ENCODE measurements around the gene GLP2R. TPM values are rescaled to one million over a fixed set of nuclear protein-coding genes. Genes with fewer than 3 reads are reported as not detected.

Gene GLP2R
- total RNA-seq, 2 donors from 2014 or later: not detected

DNA sequence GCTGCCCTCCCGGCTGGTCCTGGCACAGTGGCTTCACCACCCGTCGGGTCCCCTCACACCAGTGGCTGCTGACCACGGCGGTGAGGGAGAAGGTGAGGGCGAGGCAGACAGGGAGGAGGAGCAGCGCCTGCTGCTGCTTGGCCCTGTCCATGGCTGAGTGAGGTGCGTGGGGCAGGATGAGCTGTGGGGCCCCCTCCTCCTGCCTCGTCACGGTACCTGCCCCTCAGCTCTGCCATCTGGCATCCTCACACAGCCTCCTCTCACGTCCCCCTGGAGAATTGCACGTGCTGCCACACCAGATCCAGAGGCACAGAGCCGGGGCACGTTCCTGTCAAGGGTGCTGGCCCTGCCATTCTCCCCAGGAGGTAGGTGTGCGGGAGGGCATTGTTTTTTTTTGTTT, 3.8 kb upstream of the GLP2R start, which contains the start of gene GSG1L2:
GSG1L2 (minus strand) TSS at position 159 of the 400 bp plus-strand sequence; CDS start at position 151, 8 bp downstream.
- DNase-seq (ENCODE audit: low spot score): no peak
- Mint-ChIP-seq H3K4me3 (no peak within 1 kb of the TSS), H3K36me3 (no peaks in the 10 kb centered on the region)

DNA sequence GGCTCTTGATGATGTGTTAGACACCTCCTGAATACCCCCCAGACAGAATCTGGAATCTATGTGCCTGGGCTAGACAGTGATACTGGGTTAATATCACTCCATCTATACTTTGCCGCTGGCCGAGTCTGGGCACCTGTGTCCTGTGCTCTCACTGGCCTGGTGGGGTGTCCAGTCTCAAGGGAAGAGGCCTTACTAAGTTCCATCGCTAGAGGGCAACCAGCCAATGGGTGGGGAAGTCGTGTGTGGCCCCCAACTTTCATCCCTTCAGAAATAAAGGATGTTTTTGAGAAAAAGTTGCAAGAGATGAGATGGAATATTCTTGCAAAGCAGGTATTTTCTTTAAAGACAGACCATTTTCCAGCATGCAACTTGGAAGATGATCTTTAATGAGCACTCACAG, 1.6 kb upstream of the GLP2R start:
- ATAC-seq (no peak), DNase-seq (ENCODE audit: low spot score) (no peak)
- H3K9me3 Mint-ChIP-seq: no peaks in the 10 kb centered on the region
- no peak overlapping the region for H3K4me3 Mint-ChIP-seq
- no peak overlapping the region for H3K27ac Mint-ChIP-seq
- H3K36me3 Mint-ChIP-seq: no peaks in the 10 kb centered on the region
- no peaks in the 10 kb centered on the region for H3K4me1 Mint-ChIP-seq (ENCODE audit: low read depth in 2 of 2)
- peaks cover 8 to 23% of the 10 kb centered on the region in 2 donors for H3K27me3 Mint-ChIP-seq

More for the DNA sequence above, 3.8 kb upstream of the GLP2R start, which contains the start of gene GSG1L2:
- no peaks in the 10 kb centered on the region for H3K4me1 Mint-ChIP-seq (ENCODE audit: low read depth in 2 of 2)
- H3K27me3 Mint-ChIP-seq: peaks cover 14 to 17% of the 10 kb centered on the region in 2 donors
- no peaks in the 10 kb centered on the region for H3K9me3 Mint-ChIP-seq
- no peak within 1 kb of the TSS for H3K27ac Mint-ChIP-seq
- ATAC-seq: peak in 1 of 2 donors; percentile 8

DNA sequence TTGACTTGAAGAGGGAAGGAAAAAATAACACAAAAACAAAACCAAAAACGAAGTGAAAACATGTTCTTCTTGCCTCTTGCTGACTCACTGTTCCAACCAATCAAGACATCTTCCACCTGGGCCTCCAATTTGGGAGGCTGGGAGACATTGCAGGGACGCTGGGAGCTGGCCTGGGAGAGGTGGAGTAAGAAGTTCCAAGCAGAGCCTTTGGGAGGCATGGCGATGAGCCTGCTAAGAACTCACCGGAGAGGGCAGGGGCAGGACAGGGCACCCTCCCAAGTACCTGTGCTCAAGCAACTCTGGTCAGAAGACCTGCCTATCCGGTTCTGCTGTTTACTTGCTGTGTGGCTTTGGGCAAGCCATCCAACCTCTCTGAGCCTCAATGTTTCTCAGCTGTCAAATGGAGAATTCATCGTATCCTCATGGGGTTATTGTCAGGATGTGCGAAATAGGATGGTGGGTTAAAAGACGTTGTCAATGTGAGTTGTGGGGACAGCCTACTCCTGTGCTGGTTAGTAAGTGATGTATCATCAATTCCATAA, 856 bp upstream of the GLP2R start:
- Mint-ChIP-seq H3K4me1 (ENCODE audit: low read depth in 2 of 2) (no peaks in the 10 kb centered on the region), H3K4me3 (no peak overlapping the region), H3K27ac (no peak overlapping the region), H3K9me3 (no peaks in the 10 kb centered on the region), H3K36me3 (no peaks in the 10 kb centered on the region), H3K27me3 (peaks cover 10 to 23% of the 10 kb centered on the region in 2 donors)
- no peak for DNase-seq (ENCODE audit: low spot score)
- no peak for ATAC-seq

DNA sequence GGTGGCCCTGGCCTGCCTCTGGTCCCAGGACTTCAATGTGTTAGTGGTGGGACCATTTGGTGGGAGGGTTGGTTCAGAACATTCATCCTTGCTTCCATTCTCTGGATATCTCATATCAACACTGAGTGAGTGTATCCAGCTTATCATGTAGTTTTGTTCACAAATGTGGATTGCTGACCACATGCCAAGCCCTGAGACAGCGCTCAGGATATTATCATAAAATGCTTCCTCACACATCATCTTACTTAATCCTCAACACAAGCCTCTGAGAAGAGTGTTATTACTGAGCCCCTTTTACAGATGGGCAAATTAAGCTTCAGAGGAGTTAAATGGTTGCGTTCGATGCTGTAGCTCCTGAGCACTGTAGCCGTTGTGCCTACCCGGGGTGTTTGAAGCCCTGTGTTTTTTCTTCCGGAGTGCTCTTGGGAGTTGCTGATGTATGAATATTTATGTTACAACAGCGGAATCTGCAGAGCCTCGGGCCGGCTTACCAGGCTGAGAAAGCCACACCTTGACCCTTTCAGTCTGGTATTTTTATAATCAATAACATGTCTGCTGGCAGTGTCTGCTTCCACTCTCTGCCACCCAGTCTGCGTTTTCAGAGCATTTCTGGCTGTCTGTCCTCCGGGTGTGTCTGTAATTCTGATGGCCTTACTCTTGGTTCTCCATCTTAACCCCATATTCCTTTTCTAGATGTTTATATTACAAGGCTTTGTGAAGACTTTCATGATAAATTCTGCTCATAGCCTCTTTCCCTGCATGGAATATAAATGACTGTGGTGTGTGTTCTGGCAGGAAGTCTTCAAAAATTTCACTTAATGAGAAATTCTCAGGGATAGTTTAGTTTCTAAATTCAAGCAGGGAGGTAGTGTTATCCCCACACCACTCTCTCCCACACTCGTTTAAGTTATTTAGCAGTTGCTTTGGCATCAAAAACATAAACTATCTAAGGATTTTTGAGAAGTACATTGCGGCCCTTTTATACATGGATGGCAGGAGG, 2.9 kb downstream of the GLP2R start:
- H3K36me3 Mint-ChIP-seq: no peaks in the 10 kb centered on the region
- H3K27me3 Mint-ChIP-seq: peaks cover 16 to 20% of the 10 kb centered on the region in 2 donors
- no peak overlapping the region for H3K27ac Mint-ChIP-seq
- no peak for DNase-seq (ENCODE audit: low spot score)
- no peaks in the 10 kb centered on the region for H3K9me3 Mint-ChIP-seq
- H3K4me3 Mint-ChIP-seq: no peak overlapping the region
- H3K4me1 Mint-ChIP-seq (ENCODE audit: low read depth in 2 of 2): no peaks in the 10 kb centered on the region
- ATAC-seq: no peak

DNA sequence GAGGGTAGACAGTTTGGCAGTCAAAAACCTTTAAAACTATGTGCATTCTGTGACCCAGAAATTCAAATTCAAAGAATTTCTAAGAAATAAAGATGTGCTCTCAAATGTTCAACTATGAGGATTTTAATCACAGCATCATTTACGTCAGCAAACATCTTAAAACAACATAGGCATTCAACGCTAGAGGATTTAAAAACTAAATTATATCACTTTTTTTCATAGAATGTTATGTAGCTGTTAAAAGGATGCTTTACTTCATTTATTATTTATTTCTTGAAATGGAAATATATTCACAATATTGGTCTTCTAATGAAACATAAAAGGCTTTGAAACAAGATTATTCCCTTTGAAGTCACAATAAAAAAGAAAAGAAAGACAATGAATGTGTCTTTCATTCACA, 3.6 kb downstream of the GLP2R start:
- Mint-ChIP-seq H3K27me3 (peaks cover 16 to 20% of the 10 kb centered on the region in 2 donors), H3K4me3 (no peak overlapping the region), H3K4me1 (ENCODE audit: low read depth in 2 of 2) (no peaks in the 10 kb centered on the region), H3K9me3 (no peaks in the 10 kb centered on the region), H3K27ac (no peak overlapping the region), H3K36me3 (no peaks in the 10 kb centered on the region)
- ATAC-seq (no peak), DNase-seq (ENCODE audit: low spot score) (no peak)

DNA sequence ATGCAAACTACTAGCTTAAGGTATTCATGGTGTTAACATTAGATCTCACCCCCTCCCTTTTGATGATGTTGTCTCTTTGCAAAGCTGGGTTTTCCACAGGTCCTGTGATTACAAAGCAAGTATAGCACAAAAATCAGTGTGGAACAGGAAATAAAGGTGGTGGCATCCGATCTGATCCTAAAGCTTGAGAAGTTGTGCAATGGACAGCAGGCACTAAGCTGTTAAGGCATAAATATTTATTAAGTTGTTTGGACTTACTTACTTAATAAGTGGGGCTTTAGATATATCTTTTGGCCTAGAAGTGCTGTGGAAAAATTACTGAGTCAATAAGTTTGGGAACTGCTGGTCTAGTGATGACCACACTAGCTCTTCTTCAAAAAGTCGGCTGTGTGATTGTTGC, 5.0 kb downstream of the GLP2R start:
- ATAC-seq: no peak
- peaks cover 8 to 20% of the 10 kb centered on the region in 2 donors for H3K27me3 Mint-ChIP-seq
- H3K9me3 Mint-ChIP-seq: no peaks in the 10 kb centered on the region
- H3K27ac Mint-ChIP-seq: no peak overlapping the region
- DNase-seq (ENCODE audit: low spot score): no peak
- H3K4me3 Mint-ChIP-seq: no peak overlapping the region
- H3K4me1 Mint-ChIP-seq (ENCODE audit: low read depth in 2 of 2): no peaks in the 10 kb centered on the region
- no peaks in the 10 kb centered on the region for H3K36me3 Mint-ChIP-seq

DNA sequence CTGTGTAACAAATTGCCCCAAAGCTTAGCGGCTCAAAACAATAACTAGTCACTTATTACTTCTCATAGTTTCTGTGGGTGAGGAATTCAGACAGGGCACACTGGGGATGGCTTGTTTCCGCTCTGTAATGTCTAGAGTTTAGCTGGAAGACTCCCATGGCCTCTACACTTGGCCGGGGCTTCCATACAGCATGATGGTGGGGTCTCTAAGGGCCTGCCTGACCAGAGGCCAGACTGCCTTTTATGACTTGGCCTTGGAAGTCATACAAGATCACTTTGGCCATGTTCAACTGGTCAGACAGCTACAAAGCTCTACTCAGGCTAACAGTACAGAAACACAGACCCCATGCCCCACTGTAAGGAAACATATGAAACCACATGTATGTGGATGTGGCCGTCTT, 8.2 kb downstream of the GLP2R start:
- ATAC-seq (no peak), DNase-seq (ENCODE audit: low spot score) (no peak)
- Mint-ChIP-seq H3K4me3 (no peak overlapping the region), H3K9me3 (no peaks in the 10 kb centered on the region), H3K27me3 (peaks cover 8 to 45% of the 10 kb centered on the region in 2 donors), H3K4me1 (ENCODE audit: low read depth in 2 of 2) (no peaks in the 10 kb centered on the region), H3K36me3 (no peaks in the 10 kb centered on the region), H3K27ac (no peak overlapping the region)

DNA sequence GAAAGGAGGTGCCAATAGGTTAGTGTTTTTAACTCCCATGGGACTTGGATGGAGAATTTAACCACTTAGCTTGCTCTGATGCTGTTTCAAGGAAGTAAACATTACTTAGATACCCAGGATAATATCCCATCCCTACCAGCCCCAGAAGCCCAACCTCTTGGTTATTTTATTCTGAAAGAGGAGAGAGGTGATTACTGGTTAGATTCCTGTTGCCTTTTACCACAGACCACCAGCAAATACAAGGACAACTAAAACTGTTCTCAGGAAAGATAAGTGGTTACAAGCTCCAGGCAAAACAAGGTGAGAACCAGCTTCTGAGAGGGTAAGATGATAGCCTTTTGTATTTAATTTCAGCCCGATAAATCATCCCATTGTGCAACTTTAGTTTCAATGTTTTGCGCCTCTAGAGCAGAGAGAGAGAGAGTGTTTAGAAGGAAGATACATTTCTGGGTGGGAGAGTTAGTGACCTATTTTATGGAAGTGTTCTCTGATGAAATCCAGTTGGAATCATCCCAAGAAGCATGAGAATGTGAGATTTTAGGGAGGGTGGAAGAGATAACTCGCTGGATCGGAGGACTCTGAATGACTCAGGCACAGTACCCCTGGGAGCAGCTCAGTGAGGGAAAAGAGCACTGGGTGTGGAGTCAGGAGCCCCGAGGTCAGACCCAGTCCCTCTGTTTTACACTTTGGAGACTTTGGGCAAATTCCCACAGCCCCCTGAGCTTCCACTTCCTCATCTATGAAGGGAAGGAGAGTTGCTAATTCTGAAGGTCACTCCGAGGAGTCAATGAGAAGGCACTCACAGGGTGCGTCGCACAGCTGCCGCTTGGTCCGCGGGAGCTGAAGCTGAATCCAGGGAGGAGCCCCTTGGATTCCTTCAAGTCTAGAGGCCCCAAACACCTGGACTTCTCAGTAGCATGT, 12.1 kb downstream of the GLP2R start:
- no peak overlapping the region for H3K27ac Mint-ChIP-seq
- peaks cover 15 to 45% of the 10 kb centered on the region in 2 donors for H3K27me3 Mint-ChIP-seq
- H3K4me3 Mint-ChIP-seq: no peak overlapping the region
- no peaks in the 10 kb centered on the region for H3K9me3 Mint-ChIP-seq
- DNase-seq (ENCODE audit: low spot score): no peak
- no peak for ATAC-seq
- no peaks in the 10 kb centered on the region for H3K36me3 Mint-ChIP-seq
- no peaks in the 10 kb centered on the region for H3K4me1 Mint-ChIP-seq (ENCODE audit: low read depth in 2 of 2)

DNA sequence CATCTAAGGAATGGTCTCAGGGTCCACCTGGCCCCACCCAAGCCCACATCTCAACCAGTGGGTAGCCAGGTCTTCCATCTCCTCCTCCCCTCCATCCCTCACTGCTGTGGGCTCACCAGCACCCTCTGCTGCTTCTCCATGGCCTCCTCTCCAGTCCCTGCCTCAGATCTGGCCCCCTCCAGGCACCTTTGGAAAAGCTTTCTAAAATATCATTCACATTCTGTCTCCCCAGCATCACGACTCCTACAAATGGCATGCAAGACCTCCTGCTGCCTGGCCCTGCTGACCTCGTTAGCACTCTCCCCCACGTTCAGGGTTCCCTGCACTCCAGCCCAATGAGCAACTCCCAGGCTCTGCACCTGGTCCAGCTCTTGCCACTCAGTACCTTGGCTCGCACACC, 13.7 kb downstream of the GLP2R start:
- peaks cover 23 to 53% of the 10 kb centered on the region in 2 donors for H3K27me3 Mint-ChIP-seq
- no peaks in the 10 kb centered on the region for H3K4me1 Mint-ChIP-seq (ENCODE audit: low read depth in 2 of 2)
- no peak overlapping the region for H3K4me3 Mint-ChIP-seq
- no peak for DNase-seq (ENCODE audit: low spot score)
- no peak for ATAC-seq
- no peak overlapping the region for H3K27ac Mint-ChIP-seq
- no peaks in the 10 kb centered on the region for H3K9me3 Mint-ChIP-seq
- no peaks in the 10 kb centered on the region for H3K36me3 Mint-ChIP-seq

DNA sequence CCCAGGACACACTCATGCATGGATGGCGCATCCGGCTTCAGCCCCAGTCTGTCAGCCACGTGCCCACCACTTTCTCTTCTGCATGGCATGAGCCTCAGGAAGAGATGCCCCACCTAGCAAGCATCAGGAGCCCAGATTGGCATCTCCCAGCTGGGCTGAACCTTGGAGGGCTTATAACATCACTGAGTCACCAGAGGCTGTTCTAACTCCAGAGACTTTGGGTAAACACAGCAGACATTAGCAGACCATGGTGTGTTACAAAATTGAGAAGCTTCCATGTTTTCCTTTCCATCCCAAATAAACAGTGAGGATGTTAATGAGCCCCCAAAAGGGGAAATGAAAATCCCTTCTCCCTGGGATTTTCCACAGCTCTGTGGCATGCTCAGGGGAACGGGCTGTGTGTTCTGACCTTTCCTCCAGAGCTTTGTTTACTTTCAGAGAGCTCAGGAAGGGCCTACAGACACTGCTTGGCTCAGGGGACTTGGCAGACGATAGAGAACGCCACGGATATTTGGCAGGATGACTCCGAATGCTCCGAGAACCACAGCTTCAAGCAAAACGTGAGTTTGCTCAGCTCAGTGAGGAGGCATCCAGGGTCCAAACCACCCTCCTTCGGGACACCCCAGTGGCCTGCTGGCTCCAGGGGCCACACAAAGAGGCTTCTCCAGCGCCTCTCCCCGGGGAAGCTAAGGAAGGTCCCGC, 16.5 kb downstream of the GLP2R start:
- ATAC-seq: peak in 1 of 2 donors; percentile 16
- Mint-ChIP-seq H3K4me3 (no peak overlapping the region), H3K9me3 (no peaks in the 10 kb centered on the region), H3K27ac (no peak overlapping the region), H3K36me3 (no peaks in the 10 kb centered on the region), H3K4me1 (ENCODE audit: low read depth in 2 of 2) (no peaks in the 10 kb centered on the region), H3K27me3 (peaks cover 27 to 43% of the 10 kb centered on the region in 2 donors)
- no peak for DNase-seq (ENCODE audit: low spot score)

DNA sequence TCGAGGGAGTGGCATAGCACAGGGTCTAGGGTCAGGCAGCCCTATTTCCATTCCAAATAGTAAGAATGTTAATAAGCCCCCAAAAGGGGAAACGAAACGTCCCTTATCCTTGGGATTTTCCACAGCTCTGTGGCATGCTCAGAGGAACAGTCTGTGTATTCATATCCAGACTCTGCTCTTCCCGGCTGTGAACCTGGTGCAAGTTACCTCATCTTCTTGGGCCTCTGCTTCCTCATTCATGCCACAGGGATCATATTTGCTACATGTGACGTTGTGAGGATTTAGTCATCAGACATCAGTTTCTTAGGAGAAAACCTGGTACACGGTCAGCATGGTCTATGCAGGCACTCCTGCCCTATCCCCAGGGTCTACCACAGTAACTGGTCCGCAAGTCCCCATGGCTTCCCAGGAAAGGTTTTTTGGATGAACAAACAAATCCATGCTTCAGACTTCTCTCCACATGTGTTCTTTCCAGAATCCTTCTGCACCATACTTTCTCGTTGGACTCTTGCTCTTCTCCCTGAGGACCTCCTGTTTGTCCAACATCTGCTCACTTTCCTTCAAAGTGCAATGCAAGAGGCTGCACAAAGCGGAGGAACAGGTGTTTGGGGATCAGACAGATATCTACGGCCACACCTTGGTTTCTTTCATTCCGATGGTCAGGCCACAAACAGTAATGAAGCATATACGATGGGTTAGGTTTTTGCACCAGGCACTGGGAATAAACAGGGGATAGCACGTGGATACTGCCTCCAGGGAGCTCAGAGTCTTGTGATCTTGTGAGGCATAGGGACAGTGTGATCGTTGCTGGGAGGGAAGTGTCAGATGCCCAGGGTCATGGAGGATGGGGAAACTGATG, 17.7 kb downstream of the GLP2R start:
- DNase-seq (ENCODE audit: low spot score) (no peak), ATAC-seq (no peak)
- Mint-ChIP-seq H3K27ac (no peak overlapping the region), H3K27me3 (peaks cover 23 to 34% of the 10 kb centered on the region in 2 donors), H3K9me3 (no peaks in the 10 kb centered on the region), H3K36me3 (no peaks in the 10 kb centered on the region), H3K4me3 (no peak overlapping the region), H3K4me1 (ENCODE audit: low read depth in 2 of 2) (no peaks in the 10 kb centered on the region)

DNA sequence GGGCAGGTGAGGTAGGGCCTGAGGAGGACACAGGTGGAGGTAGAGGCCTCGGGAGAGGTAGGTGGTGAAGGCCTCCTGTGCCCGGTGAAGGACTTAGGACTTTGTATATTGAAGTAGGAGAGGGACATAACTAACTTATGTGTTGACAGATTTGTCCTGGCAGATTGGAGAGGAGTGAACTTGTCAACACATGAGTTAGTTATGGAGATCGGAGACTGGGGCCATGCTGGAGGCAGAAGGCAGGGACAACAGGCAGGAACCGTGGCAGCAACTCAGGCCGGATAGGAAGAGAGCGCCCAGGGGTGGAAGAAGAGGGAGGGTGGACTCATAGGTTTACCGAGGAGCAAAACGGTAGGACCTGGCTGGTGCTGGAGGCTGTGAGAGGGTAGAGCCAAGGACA, 18.4 kb downstream of the GLP2R start:
- Mint-ChIP-seq H3K9me3 (no peaks in the 10 kb centered on the region), H3K4me1 (ENCODE audit: low read depth in 2 of 2) (no peaks in the 10 kb centered on the region), H3K4me3 (no peak overlapping the region), H3K27ac (no peak overlapping the region), H3K36me3 (no peaks in the 10 kb centered on the region), H3K27me3 (peaks cover 21 to 26% of the 10 kb centered on the region in 2 donors)
- ATAC-seq: no peak
- no peak for DNase-seq (ENCODE audit: low spot score)

Measured in natural killer cell treated with Interleukin-12 subunit alpha and Interleukin-12 subunit beta and Interleukin-15 and Interleukin-18, amount 100 ng/mL, for 72 hours (primary cell).